ENCODE measurements around the gene SV2B. TPM values are rescaled to one million over a fixed set of nuclear protein-coding genes. Genes with fewer than 3 reads are reported as not detected.

The SV2B gene
- polyA plus RNA-seq, 1 donor (not counting 4 experiments of a cell fraction or from before 2014, with no cell fraction given), result 0.04 TPM

DNA sequence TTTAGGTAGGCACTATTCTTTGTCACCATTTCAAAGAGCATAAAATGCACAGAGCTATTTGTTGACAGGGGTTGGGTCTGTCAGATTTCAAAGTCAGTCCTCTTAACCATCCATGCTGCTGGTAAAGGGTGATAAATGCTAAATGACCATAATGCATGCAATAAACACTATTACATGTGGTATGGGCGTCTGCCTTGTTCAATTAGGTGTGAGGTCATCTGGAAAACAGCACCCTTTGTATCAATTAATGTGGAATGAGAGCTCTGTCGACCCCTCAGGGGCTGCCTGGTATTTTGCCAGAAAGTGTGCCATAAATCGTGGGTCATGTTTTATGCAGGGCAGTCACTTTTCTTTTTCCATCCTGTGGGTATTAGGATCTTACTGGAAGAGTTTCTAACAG lies 235.6 kb downstream of the SV2B start:
- no peak for FAIRE-seq
- TF ChIP-seq, protein P1, sequence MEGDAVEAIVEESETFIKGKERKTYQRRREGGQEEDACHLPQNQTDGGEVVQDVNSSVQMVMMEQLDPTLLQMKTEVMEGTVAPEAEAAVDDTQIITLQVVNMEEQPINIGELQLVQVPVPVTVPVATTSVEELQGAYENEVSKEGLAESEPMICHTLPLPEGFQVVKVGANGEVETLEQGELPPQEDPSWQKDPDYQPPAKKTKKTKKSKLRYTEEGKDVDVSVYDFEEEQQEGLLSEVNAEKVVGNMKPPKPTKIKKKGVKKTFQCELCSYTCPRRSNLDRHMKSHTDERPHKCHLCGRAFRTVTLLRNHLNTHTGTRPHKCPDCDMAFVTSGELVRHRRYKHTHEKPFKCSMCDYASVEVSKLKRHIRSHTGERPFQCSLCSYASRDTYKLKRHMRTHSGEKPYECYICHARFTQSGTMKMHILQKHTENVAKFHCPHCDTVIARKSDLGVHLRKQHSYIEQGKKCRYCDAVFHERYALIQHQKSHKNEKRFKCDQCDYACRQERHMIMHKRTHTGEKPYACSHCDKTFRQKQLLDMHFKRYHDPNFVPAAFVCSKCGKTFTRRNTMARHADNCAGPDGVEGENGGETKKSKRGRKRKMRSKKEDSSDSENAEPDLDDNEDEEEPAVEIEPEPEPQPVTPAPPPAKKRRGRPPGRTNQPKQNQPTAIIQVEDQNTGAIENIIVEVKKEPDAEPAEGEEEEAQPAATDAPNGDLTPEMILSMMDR (optimal IDR thresholded peaks at IDR 0.05 in 1 of 3, IDR thresholded peaks at IDR 0.05 in 1 of 3, conservative IDR thresholded peaks at IDR 0.05 in 1 of 3; ENCODE audit: extremely low read depth in 1 of 3, insufficient read depth in 2 of 3, low read length in 3 of 3), result no peak
- TF ChIP-seq EZH2 (IDR thresholded peaks at IDR 0.05; ENCODE audit: low read length), result no peak

DNA sequence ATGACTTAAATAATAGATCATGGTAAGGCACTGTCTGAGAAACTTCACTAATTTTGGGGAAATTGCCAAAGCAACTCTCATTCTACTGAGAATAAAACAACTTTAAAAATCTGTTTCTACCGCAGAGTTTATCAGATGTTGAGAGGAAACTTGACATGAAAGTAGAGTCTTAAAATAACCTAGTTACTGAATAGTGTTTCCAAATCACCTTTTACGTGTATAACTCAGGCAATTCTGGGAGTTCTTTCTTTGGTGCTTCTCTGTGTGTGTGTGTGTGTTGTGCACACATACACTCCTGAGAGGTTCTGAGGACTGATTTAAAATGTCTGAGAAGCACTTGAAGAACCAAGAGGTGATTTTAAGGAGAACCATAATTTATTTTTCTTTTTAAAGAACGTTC lies 236.6 kb downstream of the SV2B start:
- no peaks in the 10 kb centered on the region for H3K27me3 ChIP-seq (ENCODE audit: control insufficient read depth, extremely low read depth, insufficient read depth, low read length)
- H3K4me1 ChIP-seq (ENCODE audit: control insufficient read depth, extremely low read depth, insufficient read depth, low read length), result no peaks in the 10 kb centered on the region
- H3K9me3 ChIP-seq (ENCODE audit: control insufficient read depth, low read depth, low read length), result no peaks in the 10 kb centered on the region
- H3K79me2 ChIP-seq (ENCODE audit: control insufficient read depth, insufficient read depth, low read length), result no peaks in the 10 kb centered on the region
- no peak overlapping the region for H3K27ac ChIP-seq (ENCODE audit: control insufficient read depth, insufficient read depth, low read length)
- no peaks in the 10 kb centered on the region for H3K9me1 ChIP-seq (ENCODE audit: control insufficient read depth, extremely low read depth, insufficient read depth, low read length)
- dilution Hi-C loops (cut with MboI; ENCODE audit: extremely low pct_ligation_motif_present, low sequenced_read_pairs), result no loop called here
- H4K20me1 ChIP-seq (ENCODE audit: control insufficient read depth, extremely low read depth, insufficient read depth, low read length), result no peaks in the 10 kb centered on the region
- FAIRE-seq (no peak), DNase-seq (ENCODE audit: low read depth, low spot score) (no peak)
- H3K9ac ChIP-seq (ENCODE audit: control insufficient read depth, extremely low read depth, insufficient read depth, low read length), result no peak overlapping the region
- no peak for TF ChIP-seq EZH2 (IDR thresholded peaks at IDR 0.05; ENCODE audit: low read length)
- TF ChIP-seq, protein P1 (optimal IDR thresholded peaks at IDR 0.05 in 1 of 3, IDR thresholded peaks at IDR 0.05 in 1 of 3, conservative IDR thresholded peaks at IDR 0.05 in 1 of 3; ENCODE audit: extremely low read depth in 1 of 3, insufficient read depth in 2 of 3, low read length in 3 of 3), result no peak
- no peak overlapping the region for H3K4me3 ChIP-seq (ENCODE audit: control insufficient read depth in 2 of 3, extremely low read depth in 1 of 3, insufficient read depth in 2 of 3, low read depth in 1 of 3, low read length in 3 of 3)
- H2AFZ ChIP-seq (ENCODE audit: control insufficient read depth, low read length), result no peak overlapping the region
- no peak overlapping the region for H3K4me2 ChIP-seq (ENCODE audit: control insufficient read depth, extremely low read depth, insufficient read depth, low read depth, low read length)
- H3K36me3 ChIP-seq (ENCODE audit: control insufficient read depth in 2 of 2, extremely low read depth in 1 of 2, insufficient read depth in 2 of 2, low read length in 2 of 2), result no peaks in the 10 kb centered on the region

More for the DNA sequence above, 235.6 kb downstream of the SV2B start:
- Histone ChIP-seq H3K27ac (ENCODE audit: control insufficient read depth, insufficient read depth, low read length) (no peak overlapping the region), H3K9me1 (ENCODE audit: control insufficient read depth, extremely low read depth, insufficient read depth, low read length) (no peaks in the 10 kb centered on the region), H3K9me3 (ENCODE audit: control insufficient read depth, low read depth, low read length) (no peaks in the 10 kb centered on the region), H4K20me1 (ENCODE audit: control insufficient read depth, extremely low read depth, insufficient read depth, low read length) (no peaks in the 10 kb centered on the region), H3K4me3 (ENCODE audit: control insufficient read depth in 2 of 3, extremely low read depth in 1 of 3, insufficient read depth in 2 of 3, low read depth in 1 of 3, low read length in 3 of 3) (no peak overlapping the region), H3K4me2 (ENCODE audit: control insufficient read depth, extremely low read depth, insufficient read depth, low read depth, low read length) (no peak overlapping the region), H2AFZ (ENCODE audit: control insufficient read depth, low read length) (no peak overlapping the region), H3K27me3 (ENCODE audit: control insufficient read depth, extremely low read depth, insufficient read depth, low read length) (no peaks in the 10 kb centered on the region), H3K4me1 (ENCODE audit: control insufficient read depth, extremely low read depth, insufficient read depth, low read length) (no peaks in the 10 kb centered on the region), H3K9ac (ENCODE audit: control insufficient read depth, extremely low read depth, insufficient read depth, low read length) (no peak overlapping the region), H3K79me2 (ENCODE audit: control insufficient read depth, insufficient read depth, low read length) (no peaks in the 10 kb centered on the region), H3K36me3 (ENCODE audit: control insufficient read depth in 2 of 2, extremely low read depth in 1 of 2, insufficient read depth in 2 of 2, low read length in 2 of 2) (no peaks in the 10 kb centered on the region)
- dilution Hi-C loops (cut with MboI; ENCODE audit: extremely low pct_ligation_motif_present, low sequenced_read_pairs), result no loop called here
- DNase-seq (ENCODE audit: low read depth, low spot score), result no peak
